ENCODE data around the gene TARS3.
A peak's percentile ranks its signal among the peaks of the same experiment; 100 is the strongest.
"Not testable (repeated sequence)": the region's sequence is repeated elsewhere in the genome, so short reads cannot be mapped to it uniquely, and the experiment has no call there.

Gene TARS3

GRCh38 chr15:101697488-101697887, 26.8 kb downstream of the TARS3 start:
- no peak for DNase-seq

DNA sequence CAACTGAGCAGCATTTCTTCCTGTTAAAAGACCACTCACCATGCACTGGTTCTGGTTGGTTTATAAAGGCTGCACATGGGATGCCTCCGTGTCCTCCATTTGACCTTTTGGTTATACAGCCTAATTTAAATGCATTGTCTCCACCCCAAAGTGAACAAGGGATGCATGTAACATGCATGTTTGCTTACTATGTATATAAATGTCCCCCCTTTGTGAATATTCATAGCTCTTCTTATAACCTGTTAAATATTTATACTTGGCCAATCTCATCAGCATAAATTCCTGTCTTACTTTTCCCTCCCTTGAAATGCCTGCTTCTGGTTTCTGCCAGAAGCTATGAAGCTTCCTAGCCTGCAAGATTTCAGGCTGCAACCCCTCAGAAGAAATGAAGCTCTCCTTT, 27.4 kb downstream of the TARS3 start:
- no peak for DNase-seq

DNA sequence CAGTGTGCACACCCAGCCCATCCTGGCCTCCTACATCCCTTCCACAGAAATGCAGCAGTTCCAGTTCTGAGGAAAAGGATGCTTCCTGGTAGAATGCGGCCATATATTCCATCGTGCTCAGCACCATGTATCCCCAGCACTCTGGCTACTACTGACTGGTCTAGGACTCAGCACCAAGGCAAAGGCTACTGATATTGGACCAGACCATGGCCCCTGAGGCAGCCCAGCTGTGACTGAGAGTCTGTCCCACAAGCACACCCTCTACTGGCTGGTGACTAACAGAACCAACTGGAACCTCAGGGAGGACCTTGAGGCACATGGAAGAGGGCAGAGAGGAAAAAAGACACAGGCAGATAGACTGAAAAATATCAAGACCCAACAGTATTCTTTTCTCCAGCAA, 30.0 kb downstream of the TARS3 start:
- DNase-seq = no peak

- no peak for DNase-seq
Observed at GRCh38 chr15:101692801-101693598, 31.3 kb downstream of the TARS3 start.

DNA sequence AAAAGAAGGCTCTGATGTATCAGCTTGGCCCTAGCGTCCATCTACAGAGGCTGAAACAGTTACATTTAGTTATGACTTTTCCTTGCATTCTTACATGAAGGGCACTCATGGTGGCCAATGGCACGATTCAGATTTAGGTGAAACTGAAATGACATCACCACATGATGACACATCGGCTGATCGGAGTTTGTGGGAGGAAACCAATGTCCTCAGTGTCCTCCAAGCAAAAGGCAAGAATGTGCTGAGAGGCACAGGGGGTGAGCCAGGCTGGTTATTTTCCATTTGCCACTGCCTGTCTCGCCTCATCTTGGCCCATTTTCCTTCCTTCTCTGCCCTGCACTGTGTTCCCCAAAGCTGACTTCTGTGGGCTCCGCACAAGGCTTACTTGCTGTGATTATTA, 34.4 kb downstream of the TARS3 start:
- peak; percentile 11 for DNase-seq

DNA sequence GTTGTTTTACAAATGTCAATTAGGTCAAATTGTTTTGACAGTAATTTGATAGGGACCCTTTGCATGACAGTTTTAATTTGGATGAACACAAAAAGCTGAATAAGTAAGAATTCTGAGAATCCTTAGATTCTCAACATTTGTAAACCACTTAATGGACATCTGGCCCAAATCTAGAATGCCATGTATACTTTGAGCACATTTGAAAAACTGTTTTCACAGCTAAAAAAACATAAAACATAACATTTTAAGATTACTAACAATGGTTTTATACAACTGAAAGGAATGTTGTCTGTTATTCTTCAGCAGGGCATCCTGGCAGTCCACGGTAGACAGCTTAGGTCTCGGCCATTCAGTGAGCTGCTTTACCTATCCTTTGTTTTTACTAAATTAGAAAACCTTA, 37.6 kb downstream of the TARS3 start:
- DNase-seq = no peak

DNA sequence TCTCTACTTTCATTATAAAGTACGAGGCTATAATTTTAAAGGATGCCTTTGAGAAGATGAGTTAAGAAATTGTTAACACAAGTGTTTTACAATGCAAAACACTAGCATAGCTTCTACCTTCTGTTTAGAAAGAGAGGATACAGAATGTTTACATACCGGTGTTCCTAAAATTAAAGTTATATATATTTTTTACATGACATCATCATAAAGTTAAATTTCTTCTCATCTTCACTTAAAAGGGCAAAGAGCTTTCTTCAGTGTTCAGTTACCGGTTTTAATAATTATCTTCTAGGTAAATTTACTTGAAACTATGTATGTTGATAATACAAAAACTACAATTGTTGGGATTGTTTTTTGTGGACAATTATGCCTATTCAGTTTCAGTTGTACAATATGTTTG, 39.4 kb downstream of the TARS3 start:
- no peak for DNase-seq

GRCh38 chr15:101684384-101684783, 39.9 kb downstream of the TARS3 start:
- DNase-seq = no peak

DNA sequence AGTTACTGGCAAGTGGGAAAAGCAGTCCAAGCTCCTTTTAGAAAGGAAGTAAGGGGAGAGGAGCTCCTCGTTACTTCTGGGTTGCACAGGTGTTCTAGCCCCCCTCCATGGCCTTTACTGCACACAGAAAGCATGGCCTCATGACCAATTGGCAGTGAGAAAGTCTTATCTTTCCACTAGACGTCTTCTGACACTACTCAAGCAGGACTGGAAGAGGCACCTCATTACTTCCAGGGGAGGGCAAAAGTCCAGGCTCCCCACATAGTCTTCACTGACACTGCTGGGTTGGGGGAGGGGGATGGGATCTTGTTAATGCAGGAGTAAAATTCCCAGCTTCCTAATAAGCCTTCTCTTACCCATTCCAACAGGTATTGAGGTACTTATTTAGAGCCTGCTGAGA, 44.5 kb downstream of the TARS3 start:
- no peak for DNase-seq

- no peak for DNase-seq
Observed at GRCh38 chr15:101676921-101677329, 47.3 kb downstream of the TARS3 start.

- no peak for DNase-seq
Observed at GRCh38 chr15:101675796-101676582, 48.3 kb downstream of the TARS3 start.

DNA sequence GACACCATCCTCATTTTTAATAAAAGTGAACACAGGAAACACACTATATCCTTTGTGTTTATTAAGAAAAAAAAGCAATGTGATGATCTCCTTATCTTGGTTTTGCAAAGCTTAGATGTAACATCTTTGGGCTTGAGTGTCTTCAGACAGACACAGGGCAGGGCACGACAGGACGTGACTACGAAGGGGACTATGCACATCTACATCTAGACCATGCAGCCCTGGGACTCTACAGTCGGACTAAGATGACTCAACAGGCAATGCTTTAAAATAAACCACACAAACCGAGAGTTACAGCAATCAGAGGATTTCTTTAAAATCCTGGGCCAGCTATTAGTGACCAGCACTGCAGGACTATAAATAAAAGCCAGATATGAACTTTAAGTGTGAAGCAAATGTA, 49.3 kb downstream of the TARS3 start:
- DNase-seq = no peak

GRCh38 chr15:101672298-101672697, 52.0 kb downstream of the TARS3 start:
- DNase-seq = no peak

GRCh38 chr15:101669744-101670143, 54.5 kb downstream of the TARS3 start:
- no peak for DNase-seq

GRCh38 chr15:101667881-101668280, 56.4 kb downstream of the TARS3 start:
- no peak for DNase-seq

- DNase-seq = no peak
Observed at GRCh38 chr15:101664303-101664913, 59.9 kb downstream of the TARS3 start.

DNA sequence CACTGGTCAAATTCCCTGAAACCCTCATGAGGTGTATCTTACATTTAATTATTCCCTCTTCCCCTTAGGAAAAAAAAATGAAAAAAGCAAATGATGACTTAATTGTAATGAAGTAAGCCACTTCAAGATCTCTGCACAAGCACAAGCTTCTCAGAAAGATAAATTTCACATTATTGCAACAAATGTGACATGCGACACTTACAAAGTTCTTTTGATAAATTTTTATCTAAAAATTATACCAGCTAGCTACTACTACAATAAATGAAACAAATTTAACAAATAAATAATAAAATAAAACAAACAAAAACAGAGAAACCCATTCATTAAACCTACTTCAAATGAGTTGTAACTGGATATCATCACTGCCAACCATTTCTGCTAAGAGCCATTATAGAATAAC, 62.1 kb downstream of the TARS3 start:
- no peak for DNase-seq

GRCh38 chr15:101660005-101660404, 64.3 kb downstream of the TARS3 start:
- no peak for DNase-seq

GRCh38 chr15:101657968-101658784, 66.1 kb downstream of the TARS3 start:
- DNase-seq = no peak

DNA sequence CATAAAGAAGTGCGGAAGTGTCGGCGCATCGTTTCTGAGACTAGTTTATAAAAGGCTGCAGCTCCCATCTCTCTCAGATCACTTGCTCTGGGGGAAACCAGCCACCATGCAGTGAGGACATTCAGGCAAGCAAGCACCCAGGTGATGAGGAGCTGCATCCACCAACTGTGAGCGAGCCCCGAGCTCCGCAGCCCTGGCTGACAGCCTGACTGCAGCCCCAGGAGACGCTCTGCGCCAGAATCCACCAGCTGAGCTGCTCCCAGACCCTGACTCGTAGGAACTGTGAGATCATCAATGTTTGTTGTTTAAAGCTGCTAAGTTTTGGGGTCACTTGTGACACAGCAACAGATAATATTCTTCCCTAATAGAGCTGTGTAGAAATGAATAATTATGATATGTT, 67.1 kb downstream of the TARS3 start:
- no peak for DNase-seq

GRCh38 chr15:101654624-101655337, 69.5 kb downstream of the TARS3 start:
- not testable (repeated sequence) for DNase-seq

- DNase-seq = no peak
Observed at GRCh38 chr15:101654171-101654570, 70.1 kb downstream of the TARS3 start.
